HG03025 (cell line): ENCODE measurements around the gene HDAC4.
"Not testable (repeated sequence)": the region's sequence is repeated elsewhere in the genome, so short reads cannot be mapped to it uniquely, and the experiment has no call there.

Experiments used
- ATAC-seq: cut with Tn5 transposase; IDR thresholded peaks from one replicate; pipeline ENCODE4 v1.9.1; 2021; ENCODE audit warnings: mild to moderate bottlenecking, moderate library complexity; ENCODE audit not compliant: unreplicated experiment, low FRiP score

The HDAC4 gene

DNA sequence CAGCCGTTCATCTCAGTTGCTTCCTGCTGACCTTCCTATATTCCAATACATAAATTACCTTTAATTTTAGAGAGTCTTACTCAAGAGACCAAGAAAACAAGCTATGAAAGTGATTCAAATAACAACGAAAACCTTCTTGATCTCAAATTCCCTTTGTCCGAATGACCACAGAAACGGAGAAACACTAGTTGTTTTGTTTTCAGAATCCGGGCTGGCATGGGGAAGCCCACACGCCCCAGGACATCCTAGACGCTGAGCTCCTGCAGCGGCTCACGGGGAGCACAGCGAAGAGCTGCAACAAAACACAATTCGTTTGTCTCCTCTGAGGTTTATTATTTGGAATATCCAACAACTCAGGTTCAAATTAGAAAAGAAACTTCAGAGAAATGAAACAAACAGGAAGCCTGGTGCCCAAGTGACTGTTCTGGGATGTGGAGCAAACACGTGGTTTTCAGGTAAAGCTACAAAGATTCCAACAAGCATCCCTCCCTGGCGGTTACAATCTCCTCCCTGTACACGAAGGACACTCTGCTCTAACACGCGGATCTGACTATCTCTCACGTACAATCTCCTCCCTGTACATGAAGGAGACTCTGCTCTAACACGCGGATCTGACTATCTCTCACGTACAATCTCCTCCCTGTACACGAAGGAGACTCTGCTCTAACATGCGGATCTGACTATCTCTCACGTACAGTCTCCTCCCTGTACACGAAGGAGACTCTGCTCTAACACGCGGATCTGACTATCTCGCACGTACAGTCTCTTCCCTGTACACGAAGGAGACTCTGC is 315.4 kb downstream of the HDAC4 start:
- no peak for ATAC-seq

DNA sequence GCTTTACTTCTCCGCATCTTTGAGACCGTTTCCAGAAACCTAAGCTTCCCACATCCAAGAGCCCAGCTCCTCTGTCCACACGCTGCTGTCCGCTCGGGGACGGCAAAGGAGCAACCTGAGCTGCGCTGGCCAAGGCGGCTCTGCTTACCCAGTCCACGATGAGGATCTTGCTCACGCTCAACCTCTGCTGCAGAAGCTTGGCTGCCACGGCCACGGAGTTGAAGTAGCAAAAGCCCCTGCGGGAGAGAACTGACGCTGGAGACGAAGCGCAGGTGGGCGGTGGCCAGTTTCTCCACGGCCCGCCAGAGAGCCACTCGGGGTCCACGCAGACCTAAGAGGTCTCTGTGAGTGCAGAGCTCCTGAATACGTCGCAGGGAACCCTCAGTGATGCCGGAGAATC is 316.8 kb downstream of the HDAC4 start:
- ATAC-seq, result no peak

DNA sequence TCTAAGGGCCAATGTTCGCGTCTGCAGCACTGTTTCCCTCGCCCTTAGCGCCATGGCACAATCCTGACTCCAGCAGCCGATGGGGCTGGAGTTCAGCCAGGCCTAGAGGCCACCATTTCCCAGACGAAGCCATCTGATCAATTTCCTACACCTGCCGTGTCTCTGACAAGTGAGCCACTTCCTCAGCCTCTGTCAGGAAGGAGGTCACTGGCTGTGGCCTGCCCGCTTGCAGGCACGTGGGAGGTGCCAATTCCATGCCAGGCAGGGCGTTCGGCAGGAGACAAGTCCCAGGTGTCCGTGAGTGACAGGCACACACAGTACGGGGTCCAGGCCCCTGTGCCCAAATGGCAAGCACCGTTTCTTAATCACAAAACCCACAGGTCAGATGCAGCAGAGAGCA is 318.4 kb downstream of the HDAC4 start:
- ATAC-seq, result no peak

DNA sequence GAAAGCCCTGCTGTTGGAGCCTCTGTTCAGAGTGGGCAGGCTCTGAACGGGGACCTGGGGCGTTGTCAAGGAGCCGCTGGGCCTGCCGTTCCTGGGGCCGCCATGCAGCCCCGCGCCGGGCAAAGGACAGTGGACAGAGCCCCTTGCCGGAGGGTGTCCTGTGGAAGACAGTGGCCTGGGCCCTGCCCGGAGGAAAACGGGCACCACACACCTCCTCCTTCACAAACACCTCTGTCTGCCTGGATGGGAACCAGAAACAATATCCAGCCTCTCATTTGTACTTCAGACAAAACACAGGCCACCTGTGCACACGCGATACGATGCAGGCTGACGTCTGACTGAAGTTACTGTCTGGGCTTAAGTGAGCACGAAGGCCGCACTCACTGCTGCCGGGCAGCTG is 319.2 kb downstream of the HDAC4 start:
- no peak for ATAC-seq

DNA sequence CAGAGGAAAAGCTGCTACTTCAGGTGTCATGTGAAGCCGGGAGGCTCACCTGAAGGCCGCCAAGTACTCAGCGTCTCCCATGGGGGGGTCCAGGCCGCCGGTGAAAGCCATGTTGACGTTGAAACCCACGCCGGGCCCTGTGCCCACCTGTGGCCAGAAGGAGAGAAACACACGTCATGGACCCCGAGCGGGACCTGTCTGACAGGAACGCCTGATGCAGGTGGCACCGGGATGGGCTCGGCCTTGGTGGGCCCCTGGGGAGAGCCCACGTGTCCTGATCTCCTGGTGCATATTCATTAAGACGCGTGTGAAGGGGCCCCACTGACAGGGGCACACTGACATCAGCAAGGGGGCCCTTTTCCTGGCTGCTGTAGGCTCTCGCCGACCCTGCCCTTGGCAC is 319.8 kb downstream of the HDAC4 start:
- no peak for ATAC-seq

DNA sequence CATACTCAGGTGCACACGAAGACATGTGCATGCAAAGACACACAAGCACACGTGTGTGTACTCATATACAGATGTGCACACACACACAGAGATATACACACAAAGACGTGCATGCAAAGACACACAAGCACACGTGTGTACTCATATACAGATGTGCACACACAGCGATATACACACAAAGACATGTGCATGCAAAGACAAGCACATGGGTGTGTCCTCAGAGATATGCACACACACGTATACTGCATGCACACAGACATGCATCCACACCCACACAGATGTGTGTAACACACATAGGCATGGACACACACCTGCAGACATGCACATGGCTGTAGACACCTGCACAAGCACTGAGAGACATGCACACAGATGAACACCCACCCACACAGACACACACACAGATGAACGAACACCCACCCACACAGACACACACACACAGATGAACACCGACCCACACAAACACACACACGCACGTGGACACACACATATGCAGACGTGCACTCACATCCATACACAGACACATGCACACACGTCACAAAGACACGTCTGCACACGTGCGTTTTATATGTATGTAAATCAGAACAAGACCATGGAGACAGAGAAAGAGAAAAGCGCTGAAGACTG is 321.0 kb downstream of the HDAC4 start:
- no peak for ATAC-seq

DNA sequence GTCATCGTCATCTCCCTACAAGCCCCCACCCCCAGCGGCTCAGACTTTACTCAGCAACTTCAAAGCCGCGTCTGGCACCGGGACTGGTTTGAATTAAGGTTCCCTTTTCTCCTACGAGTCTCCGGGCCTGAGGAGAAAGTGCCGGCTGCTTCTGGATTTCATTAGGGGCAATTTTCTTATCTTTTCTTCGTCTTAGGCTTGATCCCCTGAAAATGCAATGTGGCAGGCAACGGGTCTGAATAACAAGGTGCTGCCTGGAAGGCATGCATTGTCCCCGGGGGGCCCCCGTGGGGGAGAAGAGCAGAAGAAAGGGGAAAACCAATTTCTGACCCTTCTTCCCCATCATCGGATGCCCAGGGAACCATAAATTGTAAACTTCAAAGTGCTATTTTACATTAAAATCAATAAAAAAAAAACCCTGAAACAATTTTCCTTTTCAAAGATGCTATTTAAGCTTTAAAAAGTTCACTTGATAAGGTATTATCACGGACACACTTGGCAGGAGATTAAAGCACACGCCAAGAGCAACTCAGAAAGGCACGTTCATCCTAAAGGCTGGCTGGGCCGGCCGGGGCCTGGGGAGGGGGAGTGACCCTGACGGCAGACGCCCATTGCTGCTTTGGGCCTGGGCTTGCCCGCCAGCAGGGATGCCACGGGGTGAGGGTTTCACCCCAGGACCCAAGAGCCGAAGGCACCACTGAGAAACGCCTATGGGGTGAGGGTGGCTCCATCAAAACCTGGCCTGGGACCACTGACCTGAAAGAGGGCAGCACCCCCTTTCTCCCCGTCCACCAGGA is 322.5 kb downstream of the HDAC4 start:
- no peak for ATAC-seq

DNA sequence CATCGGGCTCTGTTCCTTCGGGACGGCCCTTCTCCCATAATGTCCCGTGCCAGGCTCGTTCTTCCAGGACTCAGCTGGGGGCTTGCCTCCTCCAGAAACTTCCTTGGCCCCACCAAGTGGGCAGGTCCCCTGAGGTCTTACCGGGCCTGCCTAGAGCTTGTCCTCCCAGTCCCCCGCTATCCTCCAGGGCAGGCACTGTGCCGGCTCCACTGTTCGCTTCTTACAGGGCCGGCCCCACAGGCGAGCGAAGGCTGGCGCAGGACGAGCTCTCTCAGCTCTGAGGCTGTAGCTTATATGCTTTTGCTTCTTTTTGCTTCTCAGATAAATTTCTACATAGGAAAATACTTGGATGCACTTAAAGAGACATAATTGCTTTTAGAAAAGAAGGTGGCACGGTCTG is 323.6 kb downstream of the HDAC4 start:
- ATAC-seq, result no peak

DNA sequence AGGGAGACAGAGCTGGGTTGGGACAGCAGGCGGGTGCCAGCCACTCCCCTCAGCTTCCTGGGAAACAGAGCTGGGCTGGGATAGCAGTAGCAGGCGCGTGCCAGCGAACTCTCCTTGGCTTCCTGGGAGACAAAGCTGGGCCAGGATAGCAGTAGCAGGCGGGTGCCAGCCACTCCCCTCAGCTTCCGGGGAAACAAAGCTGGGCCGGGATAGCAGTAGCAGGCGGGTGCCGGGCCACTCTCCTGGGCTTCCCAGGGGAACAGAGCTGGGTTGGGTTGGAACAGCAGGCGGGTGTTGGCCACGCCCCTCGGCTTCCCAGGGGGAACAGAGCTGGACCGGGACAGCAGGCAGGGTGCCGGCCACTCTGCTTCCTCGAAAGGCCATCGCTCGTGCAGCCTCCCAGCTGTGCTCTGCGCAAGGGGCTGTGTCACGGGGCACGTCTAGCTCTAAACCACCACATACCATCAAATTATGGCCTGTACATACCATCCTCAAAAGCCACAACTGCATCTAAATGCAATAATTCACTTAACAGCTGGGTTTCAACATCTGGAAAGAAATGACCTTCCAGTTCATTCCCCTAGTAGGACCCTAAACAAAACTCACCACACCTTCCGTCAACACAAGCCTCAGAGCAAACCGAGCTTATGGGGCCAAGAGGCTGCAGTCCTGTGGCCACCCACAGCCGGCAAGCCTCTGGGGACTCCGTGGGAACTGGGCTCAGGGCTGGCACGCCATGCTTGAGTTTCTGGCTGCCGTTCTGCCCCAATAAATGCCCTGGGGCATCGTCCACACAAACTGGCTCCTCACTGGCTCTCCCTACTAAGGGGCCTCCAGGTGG is 324.7 kb downstream of the HDAC4 start:
- ATAC-seq, result no peak

DNA sequence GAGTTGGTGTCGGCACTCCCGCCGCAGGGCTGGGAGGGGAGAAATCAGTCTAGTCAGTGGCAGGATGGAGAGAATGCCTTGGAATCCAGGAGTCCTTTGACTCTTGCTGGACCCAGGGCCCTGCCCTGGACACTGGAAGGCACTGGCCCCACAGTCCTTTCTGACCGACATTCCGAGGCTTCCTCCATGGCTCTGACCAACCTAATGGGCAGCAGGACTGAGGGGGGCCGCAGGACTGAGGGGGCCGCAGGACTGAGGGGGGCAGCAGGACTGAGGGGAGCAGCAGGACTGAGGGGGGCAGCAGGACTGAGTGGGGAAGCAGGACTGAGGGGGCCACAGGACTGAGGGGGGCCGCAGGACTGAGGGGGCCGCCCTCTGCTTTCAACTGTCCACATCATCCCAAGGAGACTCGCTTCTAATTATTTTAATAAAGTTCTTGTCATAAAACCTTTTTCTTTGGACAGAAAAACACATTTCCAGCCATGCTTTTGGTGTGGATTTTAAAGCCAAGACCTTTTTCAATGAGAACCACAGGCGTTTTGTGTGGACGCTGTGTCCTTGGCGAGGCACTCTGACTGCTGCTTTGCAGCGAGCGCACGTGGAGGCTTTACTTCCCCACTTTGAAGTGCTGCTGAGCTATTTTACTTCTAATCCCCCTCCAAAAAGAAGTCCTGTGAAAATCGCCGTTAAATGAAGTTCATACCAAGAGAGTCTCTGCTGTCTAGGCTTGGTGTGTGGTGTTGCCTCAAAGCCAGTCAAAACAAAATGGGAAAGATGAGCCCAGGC is 326.9 kb downstream of the HDAC4 start:
- ATAC-seq, result no peak

DNA sequence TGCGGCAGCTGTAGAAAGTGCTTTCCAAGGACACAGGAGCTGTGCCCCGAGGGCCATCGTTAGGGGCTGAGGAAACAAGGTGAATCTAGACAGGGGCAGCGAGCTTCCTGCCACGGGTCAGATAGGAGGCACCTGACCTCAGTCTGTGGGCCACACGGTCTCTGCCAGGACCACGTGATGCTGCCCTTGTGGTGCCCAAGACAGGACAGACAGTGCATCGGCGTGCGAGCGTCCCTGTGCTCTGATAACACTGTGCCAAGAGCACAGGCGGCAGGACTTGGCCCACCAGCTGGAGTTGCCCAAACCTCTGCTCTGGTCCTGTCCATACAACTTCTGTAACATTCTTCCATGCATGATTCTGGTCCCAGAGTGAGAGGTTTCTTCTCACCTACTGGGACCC is 327.6 kb downstream of the HDAC4 start:
- ATAC-seq, result no peak

DNA sequence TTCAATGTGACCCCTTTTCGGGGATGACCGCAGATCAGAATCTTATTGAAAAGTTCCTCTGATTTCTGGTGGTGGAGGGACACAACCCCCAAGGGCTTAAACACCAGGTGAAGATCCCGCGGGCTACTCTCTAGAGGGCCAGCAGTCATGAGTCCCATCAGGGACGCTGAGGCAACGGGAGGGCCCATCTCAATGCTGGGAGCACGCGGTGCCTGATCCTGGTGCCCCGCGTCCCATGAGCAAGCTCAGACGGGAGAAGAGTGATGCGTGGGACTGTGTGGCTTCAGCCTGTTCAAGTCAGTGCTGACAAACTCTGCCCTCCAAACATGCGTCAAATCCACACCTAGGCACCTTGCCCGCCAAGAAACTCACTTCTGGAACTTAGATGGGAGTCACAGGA is 328.0 kb downstream of the HDAC4 start:
- ATAC-seq, result no peak

DNA sequence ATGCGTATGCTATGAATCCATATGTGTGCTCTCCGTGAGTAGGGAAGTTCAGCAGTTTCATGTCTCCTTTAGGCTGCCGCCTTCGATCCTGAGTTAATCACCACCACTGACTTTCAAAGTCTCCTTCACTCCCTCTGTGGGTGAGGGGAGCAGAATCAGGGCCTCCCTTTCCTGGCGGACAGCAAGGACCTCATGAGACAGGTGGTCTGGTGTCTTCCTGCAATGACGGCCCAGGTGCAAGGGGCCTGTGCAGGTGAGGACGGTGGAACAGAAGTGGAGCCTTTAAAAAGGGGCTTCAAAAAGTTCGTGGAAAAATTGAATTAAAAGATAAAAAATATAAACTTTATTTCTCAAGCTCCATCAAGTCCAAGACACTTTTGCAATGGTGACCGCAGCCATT is 330.4 kb downstream of the HDAC4 start:
- no peak for ATAC-seq

DNA sequence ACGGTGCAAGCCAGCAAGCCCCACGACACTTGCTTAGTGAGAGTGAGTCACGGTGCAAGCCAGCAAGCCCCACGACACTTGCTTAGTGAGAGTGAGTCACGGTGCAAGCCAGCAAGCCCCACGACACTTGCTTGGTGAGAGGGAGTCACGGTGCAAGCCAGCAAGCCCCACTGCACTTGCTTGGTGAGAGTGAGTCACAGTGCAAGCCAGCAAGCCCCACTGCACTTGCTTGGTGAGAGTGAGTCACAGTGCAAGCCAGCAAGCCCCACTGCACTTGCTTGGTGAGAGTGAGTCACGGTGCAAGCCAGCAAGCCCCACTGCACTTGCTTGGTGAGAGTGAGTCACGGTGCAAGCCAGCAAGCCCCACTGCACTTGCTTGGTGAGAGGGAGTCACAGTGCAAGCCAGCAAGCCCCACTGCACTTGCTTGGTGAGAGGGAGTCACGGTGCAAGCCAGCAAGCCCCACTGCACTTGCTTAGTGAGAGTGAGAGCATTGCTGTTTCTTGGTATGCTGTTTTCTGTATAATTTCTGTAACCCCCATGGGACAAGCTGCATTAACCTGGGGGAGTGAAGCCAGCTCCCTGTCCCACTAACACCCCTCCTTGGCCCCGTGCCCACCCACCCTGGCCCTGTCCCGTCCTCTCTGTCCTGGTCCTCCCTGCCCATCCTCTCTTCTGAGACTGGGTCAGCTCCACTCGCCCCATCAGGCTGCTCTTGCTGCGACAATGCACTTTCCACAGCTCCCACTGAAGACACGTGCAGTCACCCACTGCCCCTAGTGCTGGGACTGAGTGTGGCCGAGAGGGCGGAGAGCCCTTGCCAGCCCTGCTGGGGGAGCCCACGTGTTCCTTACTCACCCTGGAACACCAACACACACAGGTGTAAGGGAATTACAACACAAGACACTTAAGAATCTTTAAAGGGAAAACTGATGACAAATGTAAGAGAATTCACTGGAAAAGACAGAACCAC is 331.2 kb downstream of the HDAC4 start:
- ATAC-seq, result not testable (repeated sequence)

DNA sequence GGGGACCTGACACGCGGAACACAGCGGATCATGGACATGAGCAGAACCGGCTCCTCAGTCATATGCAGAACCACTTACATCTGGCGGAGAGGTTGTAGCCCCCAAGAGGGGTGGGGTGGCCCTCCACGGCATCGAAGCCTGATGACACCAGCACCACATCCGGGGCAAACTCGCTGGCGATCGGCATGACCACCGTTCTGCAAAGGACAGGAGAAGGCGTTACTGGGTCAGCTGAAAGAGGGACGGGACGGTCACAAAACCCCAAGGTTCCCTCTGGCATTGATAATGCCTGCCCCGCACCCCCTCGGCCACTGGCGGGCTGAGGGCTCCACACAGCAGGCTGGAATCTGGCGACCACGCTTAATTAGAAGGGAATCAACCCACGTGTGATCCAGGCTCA is 332.4 kb downstream of the HDAC4 start:
- ATAC-seq, result no peak

DNA sequence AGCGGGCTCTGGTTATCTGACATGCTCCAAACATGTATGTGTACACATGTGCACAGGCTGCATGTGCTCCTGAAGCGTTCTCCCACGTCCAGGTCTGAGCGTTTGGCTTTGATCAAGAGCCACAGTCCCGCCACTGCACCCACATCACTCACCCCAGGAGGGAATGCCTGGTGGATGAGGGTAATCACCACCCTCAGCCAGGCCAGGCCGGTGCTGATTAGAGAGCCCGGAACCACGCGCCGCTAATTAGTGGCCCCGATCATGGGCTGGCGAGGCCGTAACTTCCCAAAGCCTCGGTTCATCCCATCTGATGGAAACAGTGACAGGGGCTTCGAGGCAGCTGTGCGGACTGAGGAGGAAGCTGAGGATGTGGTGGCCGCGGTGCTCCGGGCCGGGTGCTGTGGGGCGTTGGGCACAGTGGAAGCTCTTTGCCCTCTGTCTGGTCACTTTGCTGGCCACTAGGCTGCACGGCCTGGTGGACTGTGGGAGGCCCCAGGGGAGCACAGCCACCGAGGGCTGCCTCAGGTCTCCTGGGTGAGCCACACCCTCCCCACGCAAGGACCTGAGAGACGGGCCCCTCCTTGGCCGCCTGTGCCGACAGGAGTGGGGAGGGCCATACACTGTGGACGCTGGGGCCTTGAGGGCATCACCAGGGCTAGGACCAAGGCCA is 333.5 kb downstream of the HDAC4 start:
- ATAC-seq, result no peak

DNA sequence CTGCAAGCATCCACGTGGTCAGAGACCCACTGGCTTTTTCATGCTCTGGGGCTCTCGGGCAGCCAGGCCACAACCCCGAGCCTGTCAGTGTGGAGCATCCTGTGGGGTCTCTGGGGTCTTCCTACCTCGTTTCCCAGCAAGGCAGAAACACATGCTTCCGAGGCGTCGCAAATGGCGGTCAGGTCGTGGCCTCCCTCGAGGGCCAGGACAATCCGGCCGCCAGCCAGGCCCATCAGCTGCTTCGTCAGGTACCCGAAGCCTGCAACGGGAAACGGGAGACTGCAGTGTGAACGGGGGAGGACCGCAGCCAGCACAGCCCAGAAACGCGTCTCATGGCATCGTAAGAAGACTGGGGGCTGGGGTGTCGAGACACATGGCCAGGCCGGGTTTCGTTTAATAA is 334.2 kb downstream of the HDAC4 start:
- no peak for ATAC-seq

DNA sequence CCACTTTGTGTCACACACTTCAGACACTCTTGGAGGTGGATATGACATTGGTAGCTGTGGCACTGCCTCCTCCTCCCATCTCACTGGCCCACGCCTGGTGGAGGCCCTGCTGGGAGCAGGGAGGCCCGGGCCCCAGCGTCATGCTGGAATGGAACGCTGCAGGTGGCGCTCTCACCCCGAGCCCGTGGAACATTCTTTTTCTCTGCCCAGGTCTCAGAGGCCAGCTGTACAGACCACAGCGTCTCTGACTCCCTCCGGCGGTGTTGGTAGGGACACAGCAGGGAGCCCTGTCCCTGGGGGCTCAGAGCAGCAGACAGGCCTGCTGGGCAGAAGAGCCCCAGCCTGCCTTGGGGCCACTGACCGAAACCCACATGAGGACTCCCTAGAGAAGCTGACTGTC is 334.9 kb downstream of the HDAC4 start:
- ATAC-seq, result no peak
